Eye (tissue), 1 donor: ENCODE results near the gene PACRG.

Experiments
- DNase-seq: peaks from one replicate; pipeline ENCODE4 v3.0.0-alpha.2; 2015

PACRG gene

DNA sequence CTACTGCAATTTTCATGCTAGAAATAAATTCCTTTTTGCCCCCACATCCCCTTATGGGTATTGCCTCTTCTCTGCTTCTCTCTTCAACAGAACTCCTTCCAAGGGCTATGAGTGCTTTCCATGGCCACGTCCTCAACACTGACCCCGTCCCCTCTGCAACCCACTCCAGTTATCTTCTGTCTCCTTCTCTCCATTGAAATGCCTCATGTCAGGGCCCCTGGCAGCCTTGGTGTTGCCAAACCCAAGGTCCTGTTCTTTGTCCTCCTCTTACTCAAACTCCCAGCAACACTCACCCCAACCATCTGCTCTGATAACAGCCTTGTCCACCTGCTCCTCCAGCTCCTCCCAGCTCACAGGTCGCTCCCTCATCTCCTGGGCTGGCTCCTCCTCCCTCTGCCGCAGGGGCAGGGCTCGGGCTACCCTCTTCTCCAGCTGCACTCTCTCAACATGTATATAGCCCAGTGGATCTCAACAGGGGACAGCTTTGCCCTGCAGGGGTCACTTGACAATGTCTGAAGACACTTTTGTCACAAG, 490.7 kb downstream of the PACRG start:
- no peak for DNase-seq

DNA sequence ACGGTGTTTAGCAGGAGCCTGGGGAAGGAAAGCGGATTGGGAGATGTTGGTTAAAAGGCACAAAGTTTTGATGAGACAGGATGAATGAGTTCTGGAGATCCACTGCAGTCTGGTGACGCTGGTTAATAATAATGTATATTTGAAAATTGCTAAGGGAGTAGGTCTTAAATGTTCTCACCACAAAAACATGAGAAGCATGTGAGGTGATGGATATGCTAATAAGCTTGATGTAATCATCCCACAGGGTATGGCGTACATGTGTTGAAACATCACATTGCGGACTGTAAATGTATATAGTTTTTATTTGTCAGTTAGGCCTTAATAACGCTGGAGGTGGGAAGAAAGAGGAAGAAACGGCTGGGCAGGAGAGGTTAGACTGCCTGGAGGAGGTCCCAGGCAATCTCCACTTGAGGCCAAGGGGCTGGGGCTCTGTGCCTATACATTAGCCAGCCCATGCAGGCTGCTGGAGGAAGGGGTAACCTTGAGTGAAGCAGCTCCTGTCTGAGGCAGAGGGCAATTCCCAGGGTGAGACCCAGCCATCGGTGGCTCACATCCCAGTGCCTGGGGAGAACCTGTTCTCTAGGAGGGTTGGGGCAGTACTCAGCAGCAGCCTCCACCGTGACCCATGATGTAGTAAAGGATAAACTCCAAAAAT, 498.5 kb downstream of the PACRG start:
- no peak for DNase-seq

DNA sequence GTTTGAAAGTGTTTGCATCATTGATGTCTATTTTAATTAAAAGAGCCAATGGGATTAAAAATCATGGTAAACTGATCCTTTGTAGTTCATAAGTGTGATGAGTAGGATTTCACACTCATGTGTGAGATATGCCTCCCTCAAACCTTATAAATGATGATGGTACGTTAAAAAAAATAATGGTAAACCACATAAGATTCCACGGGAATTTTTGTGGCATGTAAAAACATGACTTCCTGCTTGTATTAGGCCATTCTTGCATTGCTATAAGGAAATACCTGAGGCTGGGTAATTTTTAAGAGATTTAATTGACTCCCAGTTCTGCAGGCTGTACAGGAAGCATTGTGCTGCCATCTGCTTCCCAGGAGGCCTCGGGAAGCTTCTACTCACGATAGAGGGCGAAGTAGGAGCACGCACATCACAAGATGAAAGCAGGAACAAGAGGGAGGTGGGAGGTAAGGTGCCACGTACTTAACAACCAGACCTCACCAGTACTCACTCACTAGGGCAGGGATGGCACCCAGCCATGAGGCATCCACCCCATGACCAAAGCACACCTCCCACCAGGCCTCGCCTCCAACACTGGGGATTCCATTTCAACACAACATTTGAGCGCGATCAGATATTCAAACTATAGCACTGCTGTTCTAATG, 499.2 kb downstream of the PACRG start:
- no peak for DNase-seq

GRCh38 chr6:163228041-163228440, 500.3 kb downstream of the PACRG start:
- no peak for DNase-seq

DNA sequence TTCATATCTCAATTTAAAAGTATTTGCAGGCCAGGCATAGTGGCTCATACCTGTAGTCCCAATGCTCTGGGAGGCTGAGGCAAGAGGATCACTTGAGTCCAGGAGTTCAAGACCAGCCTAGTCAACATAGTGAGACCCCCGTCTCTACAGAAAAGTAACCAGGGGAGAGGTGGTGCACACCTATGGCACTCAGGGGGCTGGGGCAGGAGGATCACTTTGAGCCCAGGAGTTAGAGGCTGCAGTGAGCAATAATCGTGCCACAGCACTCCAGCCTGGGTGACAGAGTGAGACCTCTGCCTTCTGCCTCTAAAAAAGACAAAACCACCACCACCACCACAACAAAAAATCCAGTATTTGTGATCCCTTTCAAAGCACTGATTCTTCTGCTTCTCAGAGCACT, 501.3 kb downstream of the PACRG start:
- no peak for DNase-seq

- DNase-seq, result no peak
Observed at GRCh38 chr6:163230901-163231300, 503.1 kb downstream of the PACRG start.

- DNase-seq, result no peak
Observed at GRCh38 chr6:163231356-163232014, 503.7 kb downstream of the PACRG start.

GRCh38 chr6:163232015-163232523, 504.3 kb downstream of the PACRG start:
- no peak for DNase-seq

DNA sequence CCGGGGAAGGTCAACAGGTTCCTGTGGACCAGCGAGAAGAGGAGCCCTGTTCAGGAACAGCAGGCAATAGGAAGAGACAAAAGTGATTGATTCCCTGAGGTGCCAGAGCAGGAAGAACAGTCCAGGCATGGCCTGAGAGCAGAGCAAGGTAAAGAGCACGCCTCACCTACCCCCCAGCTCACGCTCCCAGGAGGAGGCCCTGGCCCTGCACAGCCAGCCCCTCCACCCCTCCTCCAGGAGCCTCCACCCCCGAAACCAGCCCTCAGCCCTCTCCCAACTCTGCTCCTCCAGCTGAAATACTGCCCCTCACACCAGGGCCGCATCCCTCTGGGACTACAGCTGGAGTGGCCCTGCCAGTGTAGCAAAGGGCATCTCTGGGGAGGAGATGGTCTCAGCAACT, 504.9 kb downstream of the PACRG start:
- DNase-seq, result no peak

DNA sequence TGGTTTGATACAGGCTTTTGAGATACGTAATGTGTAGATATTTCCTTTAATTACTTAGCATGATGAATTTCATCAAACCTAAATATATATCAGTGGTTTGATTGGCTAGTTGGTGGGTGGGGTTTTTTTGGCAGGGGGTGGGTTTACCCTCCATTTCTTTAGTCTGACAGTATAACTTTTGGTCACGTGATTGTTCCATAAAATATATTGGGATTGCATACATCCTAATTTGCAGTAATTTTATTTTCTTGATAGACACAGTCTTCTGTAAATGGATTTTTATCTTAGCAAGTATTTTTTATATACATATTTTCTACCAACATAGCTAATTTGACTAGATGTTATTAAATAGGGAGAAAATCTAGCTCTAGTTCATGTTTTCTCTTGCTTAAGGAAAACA, 509.3 kb downstream of the PACRG start:
- DNase-seq, result no peak

DNA sequence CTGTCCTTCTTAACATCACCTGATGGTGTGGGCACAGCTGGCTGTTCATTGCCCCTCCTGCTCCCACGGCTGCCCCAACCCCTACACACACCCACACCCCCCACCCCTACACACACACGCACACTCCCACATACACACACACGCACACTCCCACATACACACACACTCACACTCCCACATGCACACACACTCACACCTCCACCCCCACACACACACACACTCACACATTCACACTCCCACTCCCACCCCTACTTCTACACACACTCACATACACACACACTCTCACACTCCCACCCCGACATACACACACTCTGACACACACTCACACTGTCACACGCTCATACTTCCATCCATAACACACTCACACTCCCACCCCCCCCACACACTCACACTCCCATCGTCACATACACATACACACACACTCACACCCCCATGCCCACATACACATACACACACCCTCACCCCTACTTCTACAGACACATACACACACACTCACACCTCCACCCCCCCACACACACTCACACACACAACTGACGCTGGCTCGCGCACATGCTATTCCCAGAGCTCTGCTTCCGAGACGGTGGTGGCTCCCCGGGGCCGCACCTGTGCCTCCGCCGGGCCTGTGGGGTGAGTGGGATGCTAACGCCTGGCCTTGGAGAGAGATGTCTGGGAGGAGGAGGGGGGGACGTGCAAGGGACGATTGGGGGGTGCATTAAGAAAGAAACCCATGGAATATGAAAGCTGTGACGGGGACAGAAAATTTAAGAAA, 512.0 kb downstream of the PACRG start:
- DNase-seq, result no peak

DNA sequence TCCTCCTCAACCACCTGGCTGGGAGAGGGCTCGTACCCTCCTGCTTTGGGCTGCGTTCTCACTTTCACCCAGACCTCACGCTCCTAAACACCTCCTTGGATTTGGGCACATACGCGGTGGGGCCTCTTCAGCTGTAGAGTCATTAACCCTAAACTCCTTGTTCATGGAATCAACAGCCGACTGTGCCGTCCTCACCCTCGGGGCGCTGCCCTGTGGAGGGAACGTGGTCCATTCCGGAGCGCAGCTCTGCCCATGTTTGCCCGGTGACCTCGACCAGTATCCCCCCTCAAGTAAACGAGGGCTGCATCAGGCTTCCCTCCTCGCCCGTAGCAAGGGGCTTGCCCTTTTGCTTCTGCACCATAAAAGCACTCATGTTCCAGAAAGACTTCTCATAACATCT, 512.8 kb downstream of the PACRG start:
- DNase-seq, result no peak

DNA sequence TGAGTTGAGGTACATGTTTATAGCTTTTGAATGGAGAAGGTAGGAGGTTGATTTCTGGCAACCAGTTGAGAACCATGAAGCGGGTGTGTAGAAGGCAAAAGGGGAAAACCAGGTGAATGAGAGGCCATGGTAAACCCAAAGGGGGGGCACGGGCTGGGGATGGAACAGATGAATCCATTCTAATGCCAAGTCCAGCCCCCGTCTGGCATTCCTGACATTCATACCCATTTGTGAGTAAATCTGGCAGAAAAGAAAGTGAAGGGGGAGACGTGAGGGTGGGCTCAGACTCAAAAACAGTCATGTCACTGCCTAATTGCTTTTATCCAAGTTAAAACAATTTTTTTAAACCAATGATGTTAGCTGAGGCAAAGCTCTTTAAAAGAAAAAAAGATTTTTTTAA, 513.9 kb downstream of the PACRG start:
- DNase-seq, result no peak

DNA sequence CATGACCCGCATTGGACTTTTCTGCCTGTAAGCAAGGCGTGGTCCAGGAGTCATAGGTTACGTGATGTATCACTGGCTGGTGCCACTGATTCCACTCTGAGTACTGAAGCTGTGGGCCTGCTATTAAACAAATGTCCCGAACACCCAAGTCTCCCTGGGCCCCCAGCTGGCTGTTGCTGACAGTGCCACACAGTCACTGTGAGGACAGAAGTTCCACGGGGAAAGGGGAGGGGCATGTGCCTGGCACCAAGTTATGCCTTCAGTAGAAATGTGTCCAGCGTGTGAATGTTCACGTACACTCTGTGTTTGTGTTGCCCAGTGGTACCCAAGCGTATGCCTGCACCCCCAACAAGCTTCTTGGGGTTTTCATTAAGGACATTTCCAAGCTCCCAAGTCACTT, 515.3 kb downstream of the PACRG start:
- DNase-seq, result no peak

- no peak for DNase-seq
Observed at GRCh38 chr6:163243692-163244589, 516.2 kb downstream of the PACRG start.

- peak; percentile 68 for DNase-seq
Observed at GRCh38 chr6:163248051-163248450, 520.3 kb downstream of the PACRG start.

DNA sequence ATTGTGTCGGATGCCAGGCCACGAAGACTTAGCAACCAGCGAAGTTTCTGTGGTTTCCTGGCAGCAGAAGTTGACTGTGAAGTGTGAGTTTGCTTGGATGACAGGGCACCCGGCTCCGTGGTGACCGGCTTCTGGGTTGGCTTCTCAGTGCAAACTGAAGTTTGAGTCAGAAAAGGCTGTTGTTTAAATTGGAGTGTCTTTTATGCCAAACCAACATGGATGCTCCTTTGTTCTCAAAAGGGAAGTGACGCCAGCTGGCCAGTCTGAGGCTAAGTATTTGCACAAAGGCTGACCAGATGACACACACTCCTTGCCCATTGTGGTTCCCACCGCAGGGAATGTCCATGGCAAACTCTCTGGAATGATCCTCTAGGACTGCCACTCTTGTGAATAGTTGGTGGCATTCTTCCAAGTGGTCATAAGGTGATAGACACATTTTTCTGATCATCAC, 521.9 kb downstream of the PACRG start:
- no peak for DNase-seq

DNA sequence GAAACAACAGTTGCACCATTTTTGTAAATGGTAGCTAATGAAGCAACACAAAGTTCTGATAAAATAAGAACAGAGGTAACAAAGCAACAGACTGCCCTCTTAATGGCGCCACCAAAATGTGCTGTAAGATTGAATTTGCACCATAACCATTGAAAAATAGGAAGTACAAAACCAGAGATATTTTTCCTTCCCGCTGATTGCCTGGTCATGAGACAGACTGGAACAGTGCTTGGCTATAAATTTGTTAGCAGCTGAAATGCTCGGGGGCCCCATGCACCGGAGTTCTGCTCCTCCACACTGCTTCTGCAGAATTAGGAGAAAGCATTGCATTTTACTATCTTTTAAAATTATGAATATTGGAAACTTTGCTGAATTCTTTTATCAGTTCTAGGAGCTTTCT, 522.3 kb downstream of the PACRG start:
- DNase-seq, result no peak

- no peak for DNase-seq
Observed at GRCh38 chr6:163252061-163252591, 524.4 kb downstream of the PACRG start.

- no peak for DNase-seq
Observed at GRCh38 chr6:163253556-163254213, 525.9 kb downstream of the PACRG start.

- DNase-seq, result no peak
Observed at GRCh38 chr6:163254341-163254835, 526.6 kb downstream of the PACRG start.
